Measurements from ENCODE around the gene INHBB.

GRCh38 chr2:120354467-120354866 lies 8.5 kb downstream of the INHBB start:
- TF ChIP-seq POLR2AphosphoS5 (IDR thresholded peaks at IDR 0.05): no peak
- TF ChIP-seq TAF1 (IDR thresholded peaks at IDR 0.05; ENCODE audit: low read depth): no peak
- no peak for TF ChIP-seq CTCF (IDR thresholded peaks at IDR 0.05; ENCODE audit: poor library complexity, severe bottlenecking)
- TF ChIP-seq EZH2 (IDR thresholded peaks at IDR 0.05; ENCODE audit: borderline replicate concordance, insufficient read depth, low read length, poor library complexity, severe bottlenecking): no peak
- no peak for TF ChIP-seq EP300 (conservative IDR thresholded peaks at IDR 0.05; ENCODE audit: poor library complexity, severe bottlenecking)
- TF ChIP-seq SMC3 (conservative IDR thresholded peaks at IDR 0.05; ENCODE audit: poor library complexity): no peak
- TF ChIP-seq REST (IDR thresholded peaks at IDR 0.05; ENCODE audit: borderline replicate concordance): no peak
- TF ChIP-seq RAD21 (conservative IDR thresholded peaks at IDR 0.05): no peak

Data from neural cell (in vitro differentiated cells).